CD4-positive, alpha-beta memory T cell (primary cell): ENCODE data around the gene PPP2R1B. TPM values are rescaled to one million over a fixed set of nuclear protein-coding genes. Genes with fewer than 3 reads are reported as not detected.

Experiments
- CTCF ChIA-PET: fragments of 350-600 bp; sonication (Branson Sonifier 250); formaldehyde crosslinking; loops from one replicate; lab custom pipeline; 2021; ENCODE audit warnings: inconsistent platforms; ENCODE audit not compliant: partially characterized antibody; lab: Charles Lee
- POLR2A ChIA-PET: fragments of 350-600 bp; sonication (Branson Sonifier 250); formaldehyde crosslinking; loops from one replicate; lab custom pipeline; 2021; ENCODE audit not compliant: partially characterized antibody; lab: Charles Lee
- DNase-seq, 5 donors: peaks; one replicate each; pipeline versions ENCODE4 v3.0.0 to v3.0.0-alpha.2; 2020 to 2022; ENCODE audit warnings: mixed read lengths in 1 of 5
- H3K27ac ChIP-seq: one replicate; pipeline ENCODE4 v1.7.0; 2013; ENCODE audit warnings: low read depth, low read length
- H3K27me3 ChIP-seq: 2 replicates; pipeline ENCODE4 v1.7.0; 2013; ENCODE audit warnings: mild to moderate bottlenecking, low read length, moderate library complexity; ENCODE audit not compliant: insufficient read depth
- H3K36me3 ChIP-seq: 2 replicates; pipeline ENCODE4 v1.7.0; 2013; ENCODE audit warnings: mild to moderate bottlenecking, low read length, moderate library complexity; ENCODE audit not compliant: insufficient read depth
- H3K4me1 ChIP-seq: 2 replicates; pipeline ENCODE4 v1.7.0; 2013; ENCODE audit warnings: mild to moderate bottlenecking, low read length, moderate library complexity; ENCODE audit not compliant: insufficient read depth
- H3K4me3 ChIP-seq, 2 donors: one replicate each; pipeline ENCODE4 v1.7.0; 2013; ENCODE audit warnings: low read length in 2 of 2, mild to moderate bottlenecking in 1 of 2
- H3K9me3 ChIP-seq, 2 donors: one replicate each; pipeline ENCODE4 v1.7.0; 2013; ENCODE audit warnings: low read length in 2 of 2, control low read depth in 1 of 2; ENCODE audit not compliant: control insufficient read depth in 1 of 2
- H3K27ac Mint-ChIP-seq, 7 donors: one replicate each; pipeline ENCODE4 v1.8.0; 2020 to 2021; ENCODE audit warnings: mixed read lengths in 7 of 7, mild to moderate bottlenecking in 6 of 7, inconsistent platforms in 3 of 7, moderate library complexity in 3 of 7
- H3K27me3 Mint-ChIP-seq, 2 donors: one replicate each; pipeline ENCODE4 v1.8.0; 2020 to 2021; ENCODE audit warnings: mixed read lengths in 2 of 2
- H3K36me3 Mint-ChIP-seq, 2 donors: one replicate each; pipeline ENCODE4 v1.8.0; 2020 to 2021; ENCODE audit warnings: mixed read lengths in 2 of 2, inconsistent platforms in 1 of 2, mild to moderate bottlenecking in 1 of 2
- H3K4me1 Mint-ChIP-seq, 4 donors: one replicate each; pipeline ENCODE4 v1.8.0; 2020 to 2021; ENCODE audit warnings: mixed read lengths in 4 of 4, mild to moderate bottlenecking in 1 of 4
- H3K4me3 Mint-ChIP-seq, 8 donors: one replicate each; pipeline ENCODE4 v1.8.0; 2020 to 2021; ENCODE audit warnings: mixed read lengths in 8 of 8, mild to moderate bottlenecking in 7 of 8, moderate library complexity in 6 of 8, inconsistent platforms in 3 of 8
- H3K9me3 Mint-ChIP-seq, 8 donors: one replicate each; pipeline ENCODE4 v1.8.0; 2020 to 2021; ENCODE audit warnings: mixed read lengths in 8 of 8, mild to moderate bottlenecking in 5 of 8, inconsistent platforms in 3 of 8, moderate library complexity in 1 of 8
- intact Hi-C: fragments of 100-400 bp; cut with micrococcal nuclease; formaldehyde crosslinking; loops from one replicate; pipeline ENCODE4 v1.15.1; 2023
- polyA plus RNA-seq, 2 donors: library from polyadenylated mRNA; unstranded; fragments of 300-500 nt; fragmentation: Illumina TruSeq; gene quantifications; one replicate each; pipeline ENCODE4 v1.2.3, GENCODE V29; 2021
- total RNA-seq, 2 experiments: library from RNA; stranded (reverse); gene quantifications; one replicate each; pipeline ENCODE4 v1.2.3, GENCODE V29; 2021

Gene PPP2R1B
- total and polyA plus RNA-seq, 4 experiments from 2014 or later = 18.4 to 39.1 (median 33.4) TPM

DNA sequence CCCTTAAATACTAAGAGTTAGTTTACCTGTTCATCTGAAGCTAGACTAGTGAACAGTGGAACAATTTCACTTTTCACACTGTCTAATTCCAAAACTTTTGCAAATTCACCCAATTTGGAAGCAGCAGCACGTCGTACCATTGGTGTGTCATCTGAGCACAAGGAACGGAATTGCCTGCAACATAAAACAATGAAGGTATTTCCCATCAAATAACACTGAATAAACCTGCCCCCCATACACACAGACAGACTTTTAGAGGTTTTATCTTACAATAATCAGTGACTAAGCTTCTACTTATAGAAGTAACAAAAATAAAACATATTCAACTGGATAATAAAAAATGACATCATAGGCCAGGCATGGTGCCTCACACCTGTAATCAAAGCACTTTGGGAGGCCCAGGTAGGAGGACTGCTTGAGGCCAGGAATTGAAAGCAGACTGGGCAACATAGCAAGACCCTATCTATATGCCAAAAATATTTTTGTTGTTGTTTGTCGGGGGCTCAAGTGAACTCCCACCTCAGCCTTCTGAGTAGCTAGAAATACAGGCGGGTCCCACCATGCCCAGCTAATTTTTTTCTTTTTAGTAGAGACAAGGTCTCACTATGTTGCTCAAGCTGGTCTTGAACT is 6.3 kb downstream of the PPP2R1B start:
- Mint-ChIP-seq H3K27ac (peak overlapping the region in 1 of 7 donors; percentile 17), H3K4me3 (no peak overlapping the region), H3K36me3 (peaks cover 47 to 73% of the 10 kb centered on the region in 2 donors), H3K4me1 (peaks cover 21 to 36% (median 28%) of the 10 kb centered on the region in 4 donors), H3K9me3 (peaks cover 0 to 2% (median 0%) of the 10 kb centered on the region in 8 donors), H3K27me3 (no peaks in the 10 kb centered on the region)
- H3K36me3 ChIP-seq = peaks cover 32% of the 10 kb centered on the region
- H3K4me3 ChIP-seq = no peak overlapping the region
- DNase-seq = no peak
- no peaks in the 10 kb centered on the region for H3K27me3 ChIP-seq
- no peaks in the 10 kb centered on the region for H3K9me3 ChIP-seq
- ChIA-PET POLR2A (no interaction called here), CTCF (interaction anchor here (1.2 to 2.6 kb wide), 3 partner anchors 10 to 173 kb away, joined by 3 to 19 read pairs (median 5); no protein-coding TSS in a partner anchor)
- no peak overlapping the region for H3K27ac ChIP-seq
- H3K4me1 ChIP-seq = peaks cover 13% of the 10 kb centered on the region
- intact Hi-C loops = no loop called here

- Histone ChIP-seq H3K27me3 (no peaks in the 10 kb centered on the region), H3K36me3 (peaks cover 33% of the 10 kb centered on the region), H3K27ac (no peak overlapping the region), H3K4me1 (peaks cover 8% of the 10 kb centered on the region), H3K4me3 (no peak overlapping the region), H3K9me3 (no peaks in the 10 kb centered on the region)
- Mint-ChIP-seq H3K9me3 (peaks cover 0 to 2% (median 0%) of the 10 kb centered on the region in 8 donors), H3K4me1 (peaks cover 17 to 31% (median 23%) of the 10 kb centered on the region in 4 donors), H3K27me3 (no peaks in the 10 kb centered on the region), H3K27ac (no peak overlapping the region), H3K4me3 (no peak overlapping the region), H3K36me3 (peaks cover 48 to 72% of the 10 kb centered on the region in 2 donors)
- POLR2A ChIA-PET = interaction anchor here (1.1 kb wide), 1 partner anchor 9 kb away, joined by 3 read pairs; no protein-coding TSS in a partner anchor
- no peak for DNase-seq
- intact Hi-C loops = no loop called here
- CTCF ChIA-PET = interaction anchor here (1.2 to 2.6 kb wide), 2 partner anchors 17 to 172 kb away, joined by 3 to 19 read pairs; no protein-coding TSS in a partner anchor
Observed at GRCh38 chr11:111759376-111759775, 6.8 kb downstream of the PPP2R1B start.

DNA sequence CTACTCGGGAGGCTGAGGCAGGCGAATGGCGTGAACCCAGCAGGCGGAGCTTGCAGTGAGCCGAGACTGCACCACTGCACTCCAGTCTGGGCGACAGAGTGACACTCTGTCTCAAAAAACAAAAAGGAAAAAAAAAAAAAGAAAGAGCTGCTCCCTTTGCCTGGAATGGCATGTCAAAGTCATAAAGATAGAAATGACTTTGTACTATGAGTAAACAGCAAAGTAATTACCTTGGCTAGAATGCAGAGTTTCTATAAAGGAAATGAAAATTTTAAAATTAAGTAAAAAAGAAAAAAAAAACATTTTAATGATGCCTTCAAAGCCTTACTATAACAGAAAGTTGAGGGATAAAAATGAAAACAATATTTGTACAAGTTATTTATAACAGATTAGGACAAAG is 10.1 kb downstream of the PPP2R1B start:
- H3K27me3 Mint-ChIP-seq = no peaks in the 10 kb centered on the region
- CTCF ChIA-PET = interaction anchor here (1.5 kb wide), 1 partner anchor 9 kb away, joined by 8 read pairs; the partner anchor contains the start of gene PPP2R1B
- Histone ChIP-seq H3K36me3 (peaks cover 48% of the 10 kb centered on the region), H3K4me1 (no peaks in the 10 kb centered on the region), H3K9me3 (no peaks in the 10 kb centered on the region), H3K27me3 (no peaks in the 10 kb centered on the region), H3K4me3 (no peak overlapping the region), H3K27ac (no peak overlapping the region)
- H3K4me1 Mint-ChIP-seq = peaks cover 0 to 8% (median 5%) of the 10 kb centered on the region in 4 donors
- H3K4me3 Mint-ChIP-seq = no peak overlapping the region
- H3K36me3 Mint-ChIP-seq = peaks cover 48 to 74% of the 10 kb centered on the region in 2 donors
- H3K27ac Mint-ChIP-seq = no peak overlapping the region
- intact Hi-C loops = no loop called here
- peaks cover 0 to 2% (median 0%) of the 10 kb centered on the region in 8 donors for H3K9me3 Mint-ChIP-seq
- DNase-seq = no peak
- POLR2A ChIA-PET = no interaction called here

DNA sequence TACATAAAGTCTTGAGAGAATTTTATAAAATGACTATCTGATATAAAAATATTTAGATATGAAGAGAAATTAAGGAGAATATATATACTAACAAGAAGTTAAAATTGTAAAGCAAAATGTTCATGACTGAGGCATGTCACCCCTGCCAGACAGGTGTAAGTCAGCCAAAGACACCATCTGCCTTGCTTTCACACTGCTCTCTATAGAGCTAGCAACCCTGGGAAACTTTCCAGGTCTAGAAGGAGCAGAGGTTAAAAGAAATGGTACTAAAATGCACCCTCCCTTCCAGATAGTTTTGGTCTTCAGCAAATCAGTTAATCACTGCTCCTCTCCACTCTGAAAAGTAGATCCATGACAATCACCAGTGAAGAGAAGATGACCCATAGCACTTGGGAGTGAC is 16.5 kb downstream of the PPP2R1B start:
- POLR2A ChIA-PET = no interaction called here
- CTCF ChIA-PET = no interaction called here
- peaks cover 56 to 78% of the 10 kb centered on the region in 2 donors for H3K36me3 Mint-ChIP-seq

GRCh38 chr11:111748035-111748804 is 18.0 kb downstream of the PPP2R1B start:
- H3K27me3 ChIP-seq = no peaks in the 10 kb centered on the region
- Mint-ChIP-seq H3K9me3 (peaks cover 0 to 2% (median 0%) of the 10 kb centered on the region in 8 donors), H3K4me3 (no peak overlapping the region), H3K4me1 (peaks cover 0 to 13% (median 1%) of the 10 kb centered on the region in 4 donors), H3K36me3 (peaks cover 61 to 80% of the 10 kb centered on the region in 2 donors), H3K27me3 (no peaks in the 10 kb centered on the region), H3K27ac (peak overlapping the region in 2 of 7 donors; percentile 20 to 42)
- H3K9me3 ChIP-seq = no peaks in the 10 kb centered on the region
- POLR2A ChIA-PET = no interaction called here
- H3K36me3 ChIP-seq = peaks cover 63% of the 10 kb centered on the region
- CTCF ChIA-PET = interaction anchor here (1.1 kb wide), 1 partner anchor 17 kb away, joined by 3 read pairs; no protein-coding TSS in a partner anchor
- no peak overlapping the region for H3K4me3 ChIP-seq
- DNase-seq = no peak
- intact Hi-C loops = no loop called here
- H3K27ac ChIP-seq = no peak overlapping the region
- no peaks in the 10 kb centered on the region for H3K4me1 ChIP-seq

More for the DNA sequence above, 16.5 kb downstream of the PPP2R1B start:
- H3K27ac ChIP-seq = no peak overlapping the region
- peaks cover 0 to 5% (median 1%) of the 10 kb centered on the region in 4 donors for H3K4me1 Mint-ChIP-seq
- no peaks in the 10 kb centered on the region for H3K4me1 ChIP-seq
- H3K27me3 Mint-ChIP-seq = no peaks in the 10 kb centered on the region
- H3K4me3 Mint-ChIP-seq = no peak overlapping the region
- intact Hi-C loops = no loop called here
- no peak overlapping the region for H3K27ac Mint-ChIP-seq
- peaks cover 61% of the 10 kb centered on the region for H3K36me3 ChIP-seq
- H3K4me3 ChIP-seq = no peak overlapping the region
- no peaks in the 10 kb centered on the region for H3K9me3 ChIP-seq
- H3K9me3 Mint-ChIP-seq = peaks cover 0 to 2% (median 0%) of the 10 kb centered on the region in 8 donors
- DNase-seq = no peak
- no peaks in the 10 kb centered on the region for H3K27me3 ChIP-seq

- POLR2A ChIA-PET = no interaction called here
- H3K9me3 ChIP-seq = no peaks in the 10 kb centered on the region
- Mint-ChIP-seq H3K36me3 (peaks cover 62 to 82% of the 10 kb centered on the region in 2 donors), H3K4me3 (no peak overlapping the region), H3K4me1 (peaks cover 0 to 13% (median 0%) of the 10 kb centered on the region in 4 donors), H3K27me3 (no peaks in the 10 kb centered on the region), H3K27ac (peak overlapping the region in 2 of 7 donors; percentile 19 to 37), H3K9me3 (peaks cover 0 to 2% (median 0%) of the 10 kb centered on the region in 8 donors)
- intact Hi-C loops = no loop called here
- no peaks in the 10 kb centered on the region for H3K4me1 ChIP-seq
- no peaks in the 10 kb centered on the region for H3K27me3 ChIP-seq
- no peak overlapping the region for H3K27ac ChIP-seq
- CTCF ChIA-PET = interaction anchor here (1.2 kb wide), 1 partner anchor 30 kb away, joined by 4 read pairs; no protein-coding TSS in a partner anchor
- no peak overlapping the region for H3K4me3 ChIP-seq
- DNase-seq = no peak
- H3K36me3 ChIP-seq = peaks cover 67% of the 10 kb centered on the region
Observed at GRCh38 chr11:111745719-111746504, 20.3 kb downstream of the PPP2R1B start.
